NB4 (cell line): Measurements from ENCODE around the gene DNMBP.
A peak's percentile ranks its signal among the peaks of the same experiment; 100 is the strongest.

Experiments used
- DNase-seq: peaks from one replicate; pipeline ENCODE4 v3.0.0; 2010; ENCODE audit warnings: low read depth
- H3K4me3 ChIP-seq: one replicate; pipeline ENCODE4 v1.5.1; 2011; ENCODE audit warnings: mild to moderate bottlenecking, low read depth, low read length, moderate library complexity
- MAX ChIP-seq: IDR thresholded peaks from 2 replicates; pipeline ENCODE4 v1.6.1; 2011; ENCODE audit warnings: low read depth, low read length
- MYC ChIP-seq: IDR thresholded peaks from 2 replicates; pipeline ENCODE4 v1.6.1; 2011; ENCODE audit warnings: low read depth, low read length
- POLR2A ChIP-seq: IDR thresholded peaks from 2 replicates; pipeline ENCODE4 v1.6.1; 2011; ENCODE audit warnings: mild to moderate bottlenecking; ENCODE audit not compliant: insufficient read length; ENCODE audit errors: extremely low read depth
- TF ChIP-seq, protein P1 (sequence below): IDR thresholded peaks from one replicate; pipeline ENCODE4 v1.5.1; 2012; ENCODE audit warnings: low read depth, low read length

The DNMBP gene

GRCh38 chr10:99927721-99928280, 81.9 kb downstream of the DNMBP start:
- no peak overlapping the region for H3K4me3 ChIP-seq
- DNase-seq, result peak; percentile 8
- no peak for TF ChIP-seq POLR2A
- TF ChIP-seq MYC, result no peak
- TF ChIP-seq MAX, result no peak
- TF ChIP-seq, protein P1, sequence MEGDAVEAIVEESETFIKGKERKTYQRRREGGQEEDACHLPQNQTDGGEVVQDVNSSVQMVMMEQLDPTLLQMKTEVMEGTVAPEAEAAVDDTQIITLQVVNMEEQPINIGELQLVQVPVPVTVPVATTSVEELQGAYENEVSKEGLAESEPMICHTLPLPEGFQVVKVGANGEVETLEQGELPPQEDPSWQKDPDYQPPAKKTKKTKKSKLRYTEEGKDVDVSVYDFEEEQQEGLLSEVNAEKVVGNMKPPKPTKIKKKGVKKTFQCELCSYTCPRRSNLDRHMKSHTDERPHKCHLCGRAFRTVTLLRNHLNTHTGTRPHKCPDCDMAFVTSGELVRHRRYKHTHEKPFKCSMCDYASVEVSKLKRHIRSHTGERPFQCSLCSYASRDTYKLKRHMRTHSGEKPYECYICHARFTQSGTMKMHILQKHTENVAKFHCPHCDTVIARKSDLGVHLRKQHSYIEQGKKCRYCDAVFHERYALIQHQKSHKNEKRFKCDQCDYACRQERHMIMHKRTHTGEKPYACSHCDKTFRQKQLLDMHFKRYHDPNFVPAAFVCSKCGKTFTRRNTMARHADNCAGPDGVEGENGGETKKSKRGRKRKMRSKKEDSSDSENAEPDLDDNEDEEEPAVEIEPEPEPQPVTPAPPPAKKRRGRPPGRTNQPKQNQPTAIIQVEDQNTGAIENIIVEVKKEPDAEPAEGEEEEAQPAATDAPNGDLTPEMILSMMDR, result no peak

- TF ChIP-seq MYC, result no peak
- TF ChIP-seq, protein P1, result no peak
- no peak for DNase-seq
- H3K4me3 ChIP-seq, result no peak overlapping the region
These were observed 82.6 kb downstream of the DNMBP start for GRCh38 chr10:99926925-99927720.

DNA sequence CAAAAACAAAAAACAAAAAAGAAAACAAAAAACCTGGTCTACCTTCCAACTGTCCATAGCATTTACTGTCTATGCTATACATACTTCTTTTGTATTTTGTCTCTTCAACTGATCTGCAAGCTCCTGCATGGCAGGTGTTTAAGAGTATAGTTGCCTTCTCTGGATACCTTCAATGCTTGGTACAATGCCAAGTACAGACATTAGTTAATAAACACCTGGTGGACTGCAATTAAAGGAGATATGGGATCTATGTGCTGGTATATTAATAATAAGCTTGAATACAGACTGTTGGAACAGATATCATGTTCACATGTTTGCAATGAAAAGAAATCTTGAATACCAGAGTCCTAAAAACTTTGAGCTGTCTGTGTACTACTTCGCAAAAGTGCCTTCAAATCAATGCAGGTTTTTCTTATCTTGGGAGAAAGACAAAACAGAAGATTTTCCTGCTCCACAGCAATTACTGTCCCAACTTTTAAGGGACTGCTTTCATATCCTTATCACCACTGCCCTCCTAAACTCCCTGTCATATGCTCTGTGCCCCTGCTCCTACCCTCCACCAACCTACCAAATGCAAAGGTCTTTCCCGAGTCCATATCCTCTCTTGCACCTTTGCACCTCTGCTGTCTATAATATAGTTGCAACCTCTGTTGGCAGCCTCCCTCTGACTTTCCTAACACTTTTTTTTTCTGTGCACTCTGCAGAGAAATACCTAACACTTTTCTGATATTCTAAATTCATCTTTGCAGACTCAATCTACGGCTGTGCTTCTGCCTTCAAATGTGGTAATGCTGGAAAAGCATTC, 85.1 kb downstream of the DNMBP start:
- DNase-seq, result no peak

GRCh38 chr10:99921948-99922347, 87.8 kb downstream of the DNMBP start:
- no peak for DNase-seq
- H3K4me3 ChIP-seq, result no peak overlapping the region
- TF ChIP-seq POLR2A (no peak), MAX (no peak), MYC (no peak)
- TF ChIP-seq, protein P1, result no peak

More for the DNA sequence above, 85.1 kb downstream of the DNMBP start:
- TF ChIP-seq, protein P1, result no peak
- TF ChIP-seq MAX (no peak), MYC (no peak), POLR2A (no peak)
- H3K4me3 ChIP-seq, result no peak overlapping the region

- no peak for TF ChIP-seq MYC
- TF ChIP-seq MAX, result no peak
- TF ChIP-seq, protein P1, result no peak
- no peak for TF ChIP-seq POLR2A
- no peak overlapping the region for H3K4me3 ChIP-seq
- no peak for DNase-seq
These were observed 88.8 kb downstream of the DNMBP start for GRCh38 chr10:99920901-99921300.
